Caco-2 (cell line): Measurements from ENCODE around the gene EDEM2. TPM values are rescaled to one million over a fixed set of nuclear protein-coding genes. Genes with fewer than 3 reads are reported as not detected.

Experiments used
- BruUV-seq: library from RNA; stranded (reverse); fragments of 400-500 nt; replicated peaks from 2 replicates; lab custom pipeline; 2021; lab: Mats Ljungman, UMichigan
- CTCF ChIA-PET: fragments of 300-600 bp; sonication (Branson Sonifier 250); formaldehyde crosslinking; loops from one replicate; lab custom pipeline; 2022; ENCODE audit warnings: antibody characterized with exemption; lab: Charles Lee
- POLR2A ChIA-PET: fragments of 300-600 bp; sonication (Branson Sonifier 250); formaldehyde crosslinking; loops from one replicate; lab custom pipeline; 2022; ENCODE audit warnings: antibody characterized with exemption; lab: Charles Lee
- DNase-seq, 2 experiments: peaks; one replicate each; pipeline versions ENCODE4 v3.0.0 to v3.0.0-alpha.2; 2020 to 2022
- H3K27me3 ChIP-seq: replicated peaks from 2 replicates; pipeline ENCODE4 v1.6.0; 2011; ENCODE audit warnings: low read length; ENCODE audit not compliant: control insufficient read depth, insufficient read depth
- H3K36me3 ChIP-seq: 2 replicates; pipeline ENCODE4 v1.5.1; 2011; ENCODE audit warnings: low read length; ENCODE audit not compliant: control insufficient read depth, insufficient read depth
- H3K4me1 ChIP-seq: fragments of 250-450 bp; sonication (Bioruptor Pico); 2 replicates; pipeline ENCODE4 v1.5.1; 2020; ENCODE audit warnings: mild to moderate bottlenecking
- H3K4me3 ChIP-seq: 2 replicates; pipeline ENCODE4 v1.5.1; 2011; ENCODE audit warnings: low read depth, mild to moderate bottlenecking, control low read depth, low read length
- H3K9me3 ChIP-seq: fragments of 250-450 bp; sonication (Bioruptor Pico); 2 replicates; pipeline ENCODE4 v1.5.1; 2020; ENCODE audit warnings: mild to moderate bottlenecking, moderate library complexity
- H3K27ac Mint-ChIP-seq: one replicate; pipeline ENCODE4 v1.8.0; 2022; ENCODE audit warnings: mixed read lengths; ENCODE audit not compliant: unreplicated experiment
- H3K27me3 Mint-ChIP-seq: one replicate; pipeline ENCODE4 v1.8.0; 2022; ENCODE audit warnings: mixed read lengths; ENCODE audit not compliant: insufficient read depth, unreplicated experiment
- H3K36me3 Mint-ChIP-seq: one replicate; pipeline ENCODE4 v1.8.0; 2022; ENCODE audit warnings: mild to moderate bottlenecking, mixed read lengths; ENCODE audit not compliant: insufficient read depth, unreplicated experiment
- H3K4me1 Mint-ChIP-seq: one replicate; pipeline ENCODE4 v1.8.0; 2022; ENCODE audit warnings: low read depth, mixed read lengths; ENCODE audit not compliant: unreplicated experiment
- H3K4me3 Mint-ChIP-seq: one replicate; pipeline ENCODE4 v1.8.0; 2022; ENCODE audit warnings: mild to moderate bottlenecking, moderate library complexity, mixed read lengths; ENCODE audit not compliant: unreplicated experiment
- H3K9me3 Mint-ChIP-seq: one replicate; pipeline ENCODE4 v1.8.0; 2022; ENCODE audit warnings: mixed read lengths; ENCODE audit not compliant: unreplicated experiment
- intact Hi-C: fragments of 100-400 bp; cut with micrococcal nuclease; formaldehyde crosslinking; loops from one replicate; pipeline ENCODE4 v1.10.0; 2022; ENCODE audit not compliant: unreplicated experiment
- total RNA-seq: library from RNA; stranded (reverse); gene quantifications from 2 replicates; pipeline ENCODE4 v1.2.3, GENCODE V29; 2022
- TF ChIP-seq, protein P1 (sequence below), 2 experiments: fragments of 200-600 bp in 1 of 2; IDR thresholded peaks; 1 replicate in 1 of 2; 2 replicates in 1 of 2; pipeline versions ENCODE4 v1.5.1 to v1.8.0; 2011 to 2022; ENCODE audit warnings: antibody characterized with exemption in 1 of 2, control low read depth in 1 of 2, inconsistent platforms in 1 of 2, low read depth in 1 of 2, low read length in 1 of 2, mild to moderate bottlenecking in 1 of 2, moderate library complexity in 1 of 2; ENCODE audit not compliant: insufficient read depth in 1 of 2, severe bottlenecking in 1 of 2, unreplicated experiment in 1 of 2

The EDEM2 gene
- total RNA-seq, 1 experiment from 2014 or later: 41.2 TPM

DNA sequence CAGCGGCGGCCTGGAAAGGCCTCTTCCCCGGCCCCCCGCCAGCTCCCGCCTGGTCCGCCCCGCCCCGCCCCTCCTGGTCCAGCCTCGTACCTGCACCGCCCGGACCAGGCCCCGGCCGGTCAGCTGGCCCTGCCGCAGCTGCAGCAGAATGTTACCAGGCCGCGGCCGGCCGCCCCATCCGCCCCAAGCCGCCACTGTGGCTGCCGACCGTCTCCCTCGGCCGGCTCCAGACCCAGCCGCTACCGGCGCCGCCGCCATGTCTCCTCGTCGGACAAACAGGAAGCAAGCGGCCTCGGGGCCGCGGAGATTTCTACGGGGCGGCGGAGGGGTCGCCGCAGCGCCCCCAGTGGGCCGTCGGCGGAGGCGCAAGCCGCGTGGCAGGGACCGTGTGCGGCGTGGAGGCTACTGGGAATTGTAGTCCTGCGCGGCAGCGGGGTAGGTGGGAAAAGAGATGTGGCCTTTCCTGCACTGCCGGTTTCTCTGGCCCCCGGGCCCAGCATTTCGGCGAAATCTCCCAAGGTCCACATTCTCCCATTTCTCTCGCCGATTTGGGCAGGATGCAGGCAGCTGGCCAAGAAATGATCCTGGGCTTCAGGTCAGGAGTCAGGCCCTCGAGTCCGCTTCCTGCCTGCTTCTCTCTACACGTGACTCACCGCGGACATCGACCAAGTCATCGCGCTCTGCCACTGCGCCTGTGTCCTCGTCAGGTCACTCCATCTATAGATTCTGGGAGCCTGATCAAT is 54.4 kb downstream of the EDEM2 start, which contains the start of gene TRPC4AP:
Gene TRPC4AP, minus strand, starts transcription at position 284 of the 743 bp plus-strand sequence. Its CDS starts 26 bp downstream, at position 258.
- Mint-ChIP-seq H3K36me3 (peaks cover 20% of the 10 kb centered on the region), H3K4me1 (peaks cover 20% of the 10 kb centered on the region), H3K4me3 (peak within 1 kb of the TSS; percentile 86), H3K27ac (peak within 1 kb of the TSS; percentile 95), H3K9me3 (no peaks in the 10 kb centered on the region), H3K27me3 (no peaks in the 10 kb centered on the region)
- intact Hi-C loops: loop anchor here (1.0 to 2.0 kb wide), 6 partner anchors 53 to 216 kb away; partner anchors contain the start of genes ACSS2, EDEM2, GSS and MYH7B
- no TSS peak for BruUV-seq
- peak within 1 kb of the TSS; percentile 79 for H3K4me3 ChIP-seq
- no peaks in the 10 kb centered on the region; the same call in 1 of the 2 replicates for H3K36me3 ChIP-seq
- peaks cover 16% of the 10 kb centered on the region for H3K4me1 ChIP-seq
- CTCF ChIA-PET: interaction anchor here (0.6 to 1.2 kb wide), 18 partner anchors 31 to 981 kb away, joined by 3 to 13 read pairs (median 4); partner anchors contain the start of genes ACSS2, EIF2S2, GSS and MYH7B
- H3K9me3 ChIP-seq: 0 out of 2 replicates have a peak, but pooled peaks cover 2% of the 10 kb centered on the region
- POLR2A ChIA-PET: interaction anchor here (0.5 to 1.8 kb wide), 13 partner anchors 23 to 415 kb away, joined by 3 to 18 read pairs (median 3); partner anchors contain the start of genes EDEM2 and EIF6
- no peaks in the 10 kb centered on the region for H3K27me3 ChIP-seq
- DNase-seq: peak; percentile 94 to 99
- TF ChIP-seq, protein P1, sequence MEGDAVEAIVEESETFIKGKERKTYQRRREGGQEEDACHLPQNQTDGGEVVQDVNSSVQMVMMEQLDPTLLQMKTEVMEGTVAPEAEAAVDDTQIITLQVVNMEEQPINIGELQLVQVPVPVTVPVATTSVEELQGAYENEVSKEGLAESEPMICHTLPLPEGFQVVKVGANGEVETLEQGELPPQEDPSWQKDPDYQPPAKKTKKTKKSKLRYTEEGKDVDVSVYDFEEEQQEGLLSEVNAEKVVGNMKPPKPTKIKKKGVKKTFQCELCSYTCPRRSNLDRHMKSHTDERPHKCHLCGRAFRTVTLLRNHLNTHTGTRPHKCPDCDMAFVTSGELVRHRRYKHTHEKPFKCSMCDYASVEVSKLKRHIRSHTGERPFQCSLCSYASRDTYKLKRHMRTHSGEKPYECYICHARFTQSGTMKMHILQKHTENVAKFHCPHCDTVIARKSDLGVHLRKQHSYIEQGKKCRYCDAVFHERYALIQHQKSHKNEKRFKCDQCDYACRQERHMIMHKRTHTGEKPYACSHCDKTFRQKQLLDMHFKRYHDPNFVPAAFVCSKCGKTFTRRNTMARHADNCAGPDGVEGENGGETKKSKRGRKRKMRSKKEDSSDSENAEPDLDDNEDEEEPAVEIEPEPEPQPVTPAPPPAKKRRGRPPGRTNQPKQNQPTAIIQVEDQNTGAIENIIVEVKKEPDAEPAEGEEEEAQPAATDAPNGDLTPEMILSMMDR (IDR thresholded peaks at IDR 0.05; ENCODE audit: insufficient read depth in 1 of 2, low read depth in 1 of 2, low read length in 1 of 2, severe bottlenecking in 1 of 2, unreplicated experiment in 1 of 2): peak; percentile 99 to 100

DNA sequence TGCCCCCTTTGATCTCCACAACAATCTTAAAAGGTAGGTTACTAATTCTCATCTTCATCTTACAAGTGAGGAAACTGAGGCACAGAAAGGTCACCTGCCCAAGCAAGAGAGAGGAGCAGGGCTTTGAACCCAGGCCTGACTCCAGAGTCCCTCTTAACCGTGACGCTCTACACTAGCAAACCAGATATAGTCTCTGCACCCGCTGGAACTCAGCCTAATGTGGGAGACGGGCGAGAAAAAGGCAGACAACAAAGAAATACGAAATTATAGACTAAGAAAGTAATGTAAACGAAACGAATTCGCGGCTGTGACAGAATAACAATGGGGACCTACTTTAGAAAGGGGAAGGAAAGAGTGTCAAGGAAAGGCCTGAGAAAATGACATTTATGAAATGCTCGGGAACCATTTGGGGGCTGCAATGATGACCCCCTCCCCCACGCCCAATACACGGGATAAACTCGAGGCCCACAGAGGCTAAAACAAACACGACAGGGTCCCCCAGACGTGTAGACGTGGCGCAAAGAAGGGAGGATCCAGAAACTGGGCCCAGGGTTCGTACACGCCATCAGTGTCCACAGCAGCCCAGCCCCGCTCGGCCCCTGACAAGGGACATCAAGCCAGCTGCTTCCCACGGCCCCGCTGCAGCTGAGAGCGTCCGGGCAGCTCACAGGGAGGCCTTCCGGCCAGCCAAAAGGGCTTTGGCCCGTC is 55.2 kb downstream of the EDEM2 start:
- intact Hi-C loops: loop anchor here (1.0 to 2.0 kb wide), 6 partner anchors 53 to 216 kb away; partner anchors contain the start of genes ACSS2, EDEM2, GSS and MYH7B
- Histone ChIP-seq H3K9me3 (0 out of 2 replicates have a peak, but pooled peaks cover 2% of the 10 kb centered on the region), H3K4me1 (peaks cover 16% of the 10 kb centered on the region), H3K4me3 (peak overlapping the region; percentile 79), H3K27me3 (no peaks in the 10 kb centered on the region), H3K36me3 (no peaks in the 10 kb centered on the region; the same call in 1 of the 2 replicates)
- peak overlapping the region; percentile 95 for H3K27ac Mint-ChIP-seq
- H3K36me3 Mint-ChIP-seq: peaks cover 27% of the 10 kb centered on the region
- peaks cover 22% of the 10 kb centered on the region for H3K4me1 Mint-ChIP-seq
- H3K9me3 Mint-ChIP-seq: no peaks in the 10 kb centered on the region
- BruUV-seq: TSS peak; percentile 64
- DNase-seq: no peak
- ChIA-PET POLR2A (interaction anchor here (0.5 to 1.8 kb wide), 12 partner anchors 22 to 415 kb away, joined by 3 to 18 read pairs (median 3); partner anchors contain the start of genes EDEM2 and EIF6), CTCF (interaction anchor here (0.6 to 1.2 kb wide), 14 partner anchors 31 to 980 kb away, joined by 3 to 13 read pairs (median 4); partner anchors contain the start of genes EIF2S2, GSS and MYH7B)
- peak overlapping the region; percentile 86 for H3K4me3 Mint-ChIP-seq
- TF ChIP-seq, protein P1 (IDR thresholded peaks at IDR 0.05; ENCODE audit: insufficient read depth in 1 of 2, low read depth in 1 of 2, low read length in 1 of 2, severe bottlenecking in 1 of 2, unreplicated experiment in 1 of 2): no peak
- H3K27me3 Mint-ChIP-seq: no peaks in the 10 kb centered on the region
